Muscle of back (tissue), 11 donors: ENCODE results near the gene SLC2A13. TPM values are rescaled to one million over a fixed set of nuclear protein-coding genes. Genes with fewer than 3 reads are reported as not detected.
"Not testable (repeated sequence)": the region's sequence is repeated elsewhere in the genome, so short reads cannot be mapped to it uniquely, and the experiment has no call there.

Experiments
- DNase-seq, 3 donors: peaks; one replicate each; pipeline versions ENCODE4 v3.0.0 to v3.0.0-alpha.2; 2013
- polyA plus RNA-seq, 10 donors: library from polyadenylated mRNA; unstranded; fragments of 120-200 nt; gene quantifications; one replicate each; pipeline ENCODE4 v1.2.1, GENCODE V29; 2013; ENCODE audit not compliant: insufficient read length in 10 of 10

SLC2A13 gene
- polyA plus RNA-seq, 10 donors: 3.8 to 7.0 (median 4.4) TPM

- peak in 1 of 3 donors; percentile 22 for DNase-seq
Measured at GRCh38 chr12:39868328-39868725, 237.6 kb downstream of the SLC2A13 start.

- peak in 2 of 3 donors; percentile 5 to 32 for DNase-seq
Measured at GRCh38 chr12:39867631-39868327, 238.1 kb downstream of the SLC2A13 start.

DNA sequence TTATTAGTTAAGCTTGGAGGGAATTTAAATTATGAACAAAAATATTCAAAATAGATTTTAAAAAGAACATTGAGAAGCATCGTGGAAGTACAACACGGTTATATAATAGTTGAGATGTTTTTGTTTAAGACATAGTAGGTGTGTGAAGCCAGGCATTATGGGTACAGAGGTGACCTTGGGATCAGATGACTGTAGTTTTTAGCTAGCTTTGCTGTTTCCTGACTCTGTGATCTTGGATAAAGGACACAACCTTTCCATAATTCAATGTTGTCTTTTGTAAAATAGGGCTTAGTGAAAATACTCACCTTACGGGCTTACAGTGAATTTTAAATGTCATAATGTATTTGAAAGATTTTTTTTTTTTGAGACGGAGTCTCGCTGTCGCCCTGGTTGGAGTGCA lies 239.7 kb downstream of the SLC2A13 start:
- DNase-seq: no peak

GRCh38 chr12:39860695-39861094 lies 245.2 kb downstream of the SLC2A13 start:
- DNase-seq: no peak

- no peak for DNase-seq
Measured at GRCh38 chr12:39853003-39853402, 252.9 kb downstream of the SLC2A13 start.

- DNase-seq: no peak
Measured at GRCh38 chr12:39852346-39852745, 253.5 kb downstream of the SLC2A13 start.

- DNase-seq: not testable (repeated sequence)
Measured at GRCh38 chr12:39848218-39848617, 257.7 kb downstream of the SLC2A13 start.

- DNase-seq: no peak
Measured at GRCh38 chr12:39846971-39847650, 258.8 kb downstream of the SLC2A13 start.

- DNase-seq: no peak
Measured at GRCh38 chr12:39846304-39846703, 259.6 kb downstream of the SLC2A13 start.

GRCh38 chr12:39840422-39840821 lies 265.5 kb downstream of the SLC2A13 start:
- DNase-seq: no peak

GRCh38 chr12:39839072-39839471 lies 266.8 kb downstream of the SLC2A13 start:
- no peak for DNase-seq

- DNase-seq: no peak
Measured at GRCh38 chr12:39835517-39836489, 270.1 kb downstream of the SLC2A13 start.

DNA sequence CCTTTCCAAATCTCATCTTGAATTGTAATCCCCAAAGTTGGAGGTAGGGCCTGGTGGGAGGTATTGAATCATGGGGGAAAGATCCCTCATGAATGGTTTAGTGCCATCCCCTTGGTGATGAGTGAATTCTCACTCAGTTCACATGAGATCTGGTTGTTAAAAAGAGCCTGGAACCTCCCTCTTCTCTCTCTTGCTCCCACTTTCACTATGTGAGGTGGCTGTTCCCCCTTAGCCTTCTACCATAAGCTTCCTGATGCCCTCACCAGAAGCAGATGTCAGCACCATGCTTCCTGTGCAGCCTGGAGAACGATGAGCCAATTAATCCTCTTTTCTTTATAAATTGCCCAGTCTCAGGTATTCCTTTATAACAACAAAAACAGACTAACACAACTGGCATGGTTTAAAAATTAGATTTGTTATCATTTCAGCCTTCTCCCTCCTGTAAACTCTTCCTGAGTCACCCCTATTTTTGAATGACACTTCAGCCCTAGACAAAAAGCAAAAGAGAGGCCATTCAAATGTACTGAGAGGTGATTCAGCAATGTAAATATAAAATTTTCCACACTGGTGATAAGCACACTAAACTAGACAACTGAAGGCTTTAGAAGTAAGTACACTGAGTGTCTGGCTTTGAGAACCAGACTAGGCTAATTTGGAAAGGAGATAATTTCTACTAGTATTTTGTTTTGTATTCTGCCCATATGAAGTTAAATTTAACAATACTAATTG lies 274.1 kb downstream of the SLC2A13 start:
- no peak for DNase-seq

GRCh38 chr12:39830852-39831520 lies 274.9 kb downstream of the SLC2A13 start:
- DNase-seq: peak in 1 of 3 donors; percentile 39

GRCh38 chr12:39830171-39830570 lies 275.7 kb downstream of the SLC2A13 start:
- peak; percentile 38 to 77 (median 66) for DNase-seq

GRCh38 chr12:39824505-39825212 lies 281.2 kb downstream of the SLC2A13 start:
- DNase-seq: no peak

DNA sequence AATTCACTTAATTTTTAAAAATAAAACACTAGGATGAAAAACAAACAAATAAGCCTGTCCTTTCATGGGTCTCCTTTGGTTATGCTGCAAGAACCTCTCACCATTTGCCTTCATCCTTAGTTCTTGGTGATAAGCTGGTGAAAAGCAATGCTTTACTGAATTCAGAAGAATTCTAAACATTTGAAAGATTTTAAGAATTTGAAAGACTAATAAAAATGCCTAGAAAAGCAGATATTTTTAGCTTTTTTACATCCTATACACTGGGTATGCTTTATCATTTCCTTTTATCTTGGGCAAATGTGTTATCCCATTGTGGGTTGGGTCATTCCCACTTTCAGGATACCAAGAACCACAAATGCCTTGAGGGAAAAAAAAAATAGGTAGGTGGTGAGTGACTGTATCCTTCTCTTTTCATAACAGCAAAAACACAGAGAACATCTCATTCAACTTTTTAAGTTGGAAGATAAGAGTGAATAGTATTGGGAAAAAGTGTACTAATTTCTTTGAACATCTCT lies 289.2 kb downstream of the SLC2A13 start:
- DNase-seq: no peak

DNA sequence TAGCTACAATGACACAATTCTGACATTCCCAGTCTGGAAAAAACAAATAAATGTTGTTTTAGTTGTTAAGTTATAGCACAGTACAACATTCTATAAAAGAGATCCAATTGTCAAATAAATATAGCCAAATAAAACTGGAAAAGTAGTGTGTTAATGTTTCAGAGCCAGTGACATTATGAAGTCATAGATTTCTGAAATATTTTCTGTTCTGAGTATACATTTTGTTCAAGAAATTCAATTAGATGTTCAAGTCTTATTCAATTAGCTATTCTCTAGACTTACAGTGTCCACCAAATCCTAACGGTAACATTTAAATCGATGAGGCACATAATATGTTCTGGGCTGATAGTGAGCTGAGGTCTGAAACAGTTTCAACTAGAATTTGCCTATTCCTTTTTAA lies 290.1 kb downstream of the SLC2A13 start:
- peak in 2 of 3 donors; percentile 21 to 39 for DNase-seq

GRCh38 chr12:39814626-39815025 lies 291.3 kb downstream of the SLC2A13 start:
- no peak for DNase-seq

GRCh38 chr12:39813776-39814175 lies 292.1 kb downstream of the SLC2A13 start:
- peak; percentile 67 to 84 (median 79) for DNase-seq
